GM12878 (cell line): ENCODE measurements around the gene PKD1.

Experiments
- CHD2 ChIP-seq: IDR thresholded peaks from 2 replicates; pipeline ENCODE4 v1.6.1; 2011; ENCODE audit warnings: low read depth, low read length, improper control_type of control experiment, borderline replicate concordance
- CTCF ChIP-seq, 3 experiments: IDR thresholded peaks in 2 of 3; conservative IDR thresholded peaks in 1 of 3; 2 replicates each; pipeline ENCODE4 v1.5.1; 2011; ENCODE audit warnings: low read depth in 3 of 3, low read length in 3 of 3, mild to moderate bottlenecking in 3 of 3, control low read depth in 2 of 3, moderate library complexity in 2 of 3, inconsistent platforms in 1 of 3, mixed read lengths in 1 of 3; ENCODE audit not compliant: control insufficient read depth in 2 of 3, insufficient read depth in 1 of 3; ENCODE audit errors: extremely low read depth in 1 of 3
- EZH2 ChIP-seq: IDR thresholded peaks from 2 replicates; pipeline ENCODE4 v1.6.1; 2012; ENCODE audit warnings: low read depth, mild to moderate bottlenecking, control low read depth, inconsistent platforms, low read length, borderline replicate concordance; ENCODE audit not compliant: control insufficient read depth
- GABPA ChIP-seq: IDR thresholded peaks from 2 replicates; pipeline ENCODE4 v1.6.1; 2014; ENCODE audit warnings: antibody characterized with exemption, low read depth, mild to moderate bottlenecking, inconsistent platforms
- JUND ChIP-seq: IDR thresholded peaks from 2 replicates; pipeline ENCODE4 v1.6.1; 2012; ENCODE audit warnings: low read depth, mild to moderate bottlenecking, low read length, improper control_type of control experiment, moderate library complexity
- MLLT1 ChIP-seq: fragments of 450-650 bp; IDR thresholded peaks from 2 replicates; pipeline ENCODE4 v1.6.1; 2016; ENCODE audit warnings: mild to moderate bottlenecking
- MXI1 ChIP-seq: fragments of 150-350 bp; IDR thresholded peaks from 2 replicates; pipeline ENCODE4 v1.6.1; 2011; ENCODE audit warnings: low read depth, mild to moderate bottlenecking, inconsistent platforms, low read length, improper control_type of control experiment
- POLR2A ChIP-seq: IDR thresholded peaks from 2 replicates; pipeline ENCODE4 v1.6.1; 2011; ENCODE audit warnings: low read depth, mild to moderate bottlenecking, low read length
- RAD51 ChIP-seq: fragments of 450-650 bp; IDR thresholded peaks from 2 replicates; pipeline ENCODE4 v1.6.1; 2016; ENCODE audit warnings: moderate library complexity, mild to moderate bottlenecking, inconsistent platforms

DNA sequence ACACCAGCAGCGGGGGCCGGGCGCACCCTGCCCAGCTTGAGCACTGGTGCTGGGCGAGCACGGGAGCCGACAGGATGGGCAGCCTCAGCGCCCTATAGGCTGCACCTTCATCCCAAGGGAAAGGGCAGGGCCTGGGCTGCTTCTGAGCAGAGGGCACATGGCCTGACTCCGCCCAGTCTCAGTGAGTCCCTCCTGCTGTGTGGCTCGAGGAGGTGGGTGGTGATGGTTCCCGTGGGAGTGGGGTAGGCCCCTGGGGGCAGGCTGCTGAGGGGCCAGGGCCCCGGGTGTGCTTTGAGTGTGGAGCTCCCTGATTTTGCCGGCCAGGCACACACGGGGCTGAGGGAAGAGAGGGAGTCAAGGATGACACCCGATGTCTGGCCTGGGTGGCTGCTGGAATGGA lies 50.0 kb downstream of the PKD1 start:
- no peak for TF ChIP-seq GABPA
- TF ChIP-seq EZH2 = no peak
- TF ChIP-seq CTCF (IDR thresholded peaks at IDR 0.05 in 2 of 3, conservative IDR thresholded peaks at IDR 0.05 in 1 of 3; ENCODE audit: control insufficient read depth in 2 of 3, extremely low read depth in 1 of 3, insufficient read depth in 1 of 3, low read depth in 3 of 3, low read length in 3 of 3) = no peak
- no peak for TF ChIP-seq MLLT1
- TF ChIP-seq JUND = no peak
- no peak for TF ChIP-seq POLR2A
- no peak for TF ChIP-seq CHD2
- no peak for TF ChIP-seq RAD51
- TF ChIP-seq MXI1 = no peak
